BJ (cell line): ENCODE measurements around the gene RELL1. TPM values are rescaled to one million over a fixed set of nuclear protein-coding genes. Genes with fewer than 3 reads are reported as not detected.

Experiments used
- CTCF ChIA-PET: fragments of 350-600 bp; formaldehyde crosslinking; extraction: SDS; loops from one replicate; lab custom pipeline; 2021; ENCODE audit warnings: antibody characterized with exemption, inconsistent platforms; lab: Yijun Ruan, JAX
- POLR2A ChIA-PET: fragments of 300-600 bp; sonication (Branson Sonifier 250); formaldehyde crosslinking; extraction: SDS; loops from one replicate; lab custom pipeline; 2021; ENCODE audit warnings: antibody characterized with exemption; lab: Charles Lee
- DNase-seq: peaks from one replicate; pipeline ENCODE4 v3.0.0-alpha.2; 2011; ENCODE audit warnings: low read depth
- H3K27me3 ChIP-seq: 2 replicates; pipeline ENCODE4 v1.6.0; 2011; ENCODE audit warnings: low read length; ENCODE audit not compliant: control insufficient read depth, insufficient read depth
- H3K36me3 ChIP-seq: 2 replicates; pipeline ENCODE4 v1.5.1; 2011; ENCODE audit warnings: low read length; ENCODE audit not compliant: control insufficient read depth, insufficient read depth
- H3K4me3 ChIP-seq: 2 replicates; pipeline ENCODE4 v1.5.1; 2011; ENCODE audit warnings: low read depth, mild to moderate bottlenecking, control low read depth, low read length
- polyA plus RNA-seq: library from polyadenylated mRNA; depleted of rRNA; stranded (reverse); fragments of >200 nt; gene quantifications from 2 replicates; pipeline ENCODE4 v1.2.3, GENCODE V29; 2011
- TF ChIP-seq, protein P1 (sequence below): IDR thresholded peaks from 2 replicates; pipeline ENCODE4 v1.5.1; 2011; ENCODE audit warnings: low read depth, mild to moderate bottlenecking, control low read depth, inconsistent platforms, low read length, moderate library complexity; ENCODE audit not compliant: insufficient read depth

Gene RELL1
- polyA plus RNA-seq, 1 experiment: 6.5 TPM

DNA sequence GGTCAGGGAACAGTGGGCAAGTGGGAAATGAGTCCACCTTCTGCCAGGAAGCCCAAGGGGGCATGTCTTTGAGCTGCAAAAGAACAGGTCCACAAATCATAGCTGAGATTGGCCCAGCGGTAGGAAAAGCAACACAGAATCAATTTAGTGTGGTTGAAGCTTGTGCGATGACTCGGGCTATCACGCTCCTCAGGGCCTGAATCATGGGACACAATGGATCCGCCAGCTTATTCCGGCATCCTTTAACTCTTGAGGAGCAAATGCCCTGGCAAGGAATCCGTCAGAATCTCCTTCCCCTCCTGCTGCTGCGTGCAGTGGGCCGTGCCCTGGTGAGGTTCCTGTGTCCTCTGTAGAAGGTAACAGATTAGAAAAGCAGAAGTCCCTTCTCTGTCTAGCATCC lies 98.0 kb downstream of the RELL1 start:
- Histone ChIP-seq H3K36me3 (no peaks in the 10 kb centered on the region), H3K4me3 (no peak overlapping the region), H3K27me3 (no peaks in the 10 kb centered on the region)
- ChIA-PET POLR2A (no interaction called here), CTCF (interaction anchor here (0.8 to 1.2 kb wide), 2 partner anchors 14 to 21 kb away, joined by 3 read pairs; no protein-coding TSS in a partner anchor)
- TF ChIP-seq, protein P1, sequence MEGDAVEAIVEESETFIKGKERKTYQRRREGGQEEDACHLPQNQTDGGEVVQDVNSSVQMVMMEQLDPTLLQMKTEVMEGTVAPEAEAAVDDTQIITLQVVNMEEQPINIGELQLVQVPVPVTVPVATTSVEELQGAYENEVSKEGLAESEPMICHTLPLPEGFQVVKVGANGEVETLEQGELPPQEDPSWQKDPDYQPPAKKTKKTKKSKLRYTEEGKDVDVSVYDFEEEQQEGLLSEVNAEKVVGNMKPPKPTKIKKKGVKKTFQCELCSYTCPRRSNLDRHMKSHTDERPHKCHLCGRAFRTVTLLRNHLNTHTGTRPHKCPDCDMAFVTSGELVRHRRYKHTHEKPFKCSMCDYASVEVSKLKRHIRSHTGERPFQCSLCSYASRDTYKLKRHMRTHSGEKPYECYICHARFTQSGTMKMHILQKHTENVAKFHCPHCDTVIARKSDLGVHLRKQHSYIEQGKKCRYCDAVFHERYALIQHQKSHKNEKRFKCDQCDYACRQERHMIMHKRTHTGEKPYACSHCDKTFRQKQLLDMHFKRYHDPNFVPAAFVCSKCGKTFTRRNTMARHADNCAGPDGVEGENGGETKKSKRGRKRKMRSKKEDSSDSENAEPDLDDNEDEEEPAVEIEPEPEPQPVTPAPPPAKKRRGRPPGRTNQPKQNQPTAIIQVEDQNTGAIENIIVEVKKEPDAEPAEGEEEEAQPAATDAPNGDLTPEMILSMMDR: no peak
- no peak for DNase-seq

DNA sequence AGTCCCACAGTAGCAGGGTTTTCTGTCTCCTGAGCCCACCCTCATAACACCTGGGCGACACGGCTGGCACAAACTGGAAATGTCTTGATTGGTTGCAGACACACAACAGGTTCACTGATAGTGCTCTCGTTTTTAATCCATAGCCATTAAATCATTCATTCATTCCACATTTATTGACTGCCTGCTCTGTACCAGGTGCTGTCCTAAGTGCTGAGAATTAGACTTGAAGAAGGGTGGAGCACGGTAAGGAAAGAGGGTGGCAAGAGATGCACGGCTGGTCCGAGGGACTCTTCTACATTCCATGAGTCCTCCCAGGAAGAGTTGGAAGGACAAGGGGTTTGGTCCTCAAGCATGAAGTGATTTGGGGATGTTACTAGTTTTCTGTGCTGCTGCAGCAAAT lies 100.0 kb downstream of the RELL1 start:
- POLR2A ChIA-PET: no interaction called here
- Histone ChIP-seq H3K4me3 (no peak overlapping the region), H3K36me3 (no peaks in the 10 kb centered on the region), H3K27me3 (no peaks in the 10 kb centered on the region)
- TF ChIP-seq, protein P1: no peak
- CTCF ChIA-PET: no interaction called here
- no peak for DNase-seq

DNA sequence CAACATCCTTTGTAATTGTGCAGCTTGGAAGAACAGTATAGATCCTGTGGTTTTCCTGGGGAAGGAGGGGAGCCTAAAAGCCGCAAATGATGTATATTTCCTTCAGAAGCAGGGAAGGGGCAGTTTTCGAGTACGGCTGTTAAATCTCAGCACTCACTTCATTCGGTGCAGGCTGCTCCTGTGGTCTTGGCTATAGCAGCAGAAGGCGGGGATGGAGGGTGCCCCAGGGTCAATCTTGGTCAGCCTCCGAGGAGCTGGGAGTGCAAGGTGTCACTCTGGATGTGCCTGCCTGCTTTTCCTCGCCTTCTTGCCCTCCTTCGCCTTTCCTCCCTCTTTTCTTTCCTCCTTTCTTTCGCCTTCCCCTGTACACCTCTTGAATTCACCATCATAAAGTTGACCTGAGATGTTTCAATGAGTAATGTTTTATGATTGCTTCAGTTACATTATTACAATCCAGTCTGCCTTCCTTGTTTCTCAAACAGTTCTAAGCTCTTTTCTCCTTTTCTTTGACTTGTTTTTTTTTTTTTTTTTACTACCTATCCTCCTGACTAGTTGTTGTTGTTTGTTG lies 101.6 kb downstream of the RELL1 start:
- ChIA-PET POLR2A (no interaction called here), CTCF (interaction anchor here (1.3 kb wide), 1 partner anchor 18 kb away, joined by 5 read pairs; no protein-coding TSS in a partner anchor)
- Histone ChIP-seq H3K27me3 (no peaks in the 10 kb centered on the region), H3K4me3 (no peak overlapping the region), H3K36me3 (no peaks in the 10 kb centered on the region)
- TF ChIP-seq, protein P1: no peak
- DNase-seq: no peak

DNA sequence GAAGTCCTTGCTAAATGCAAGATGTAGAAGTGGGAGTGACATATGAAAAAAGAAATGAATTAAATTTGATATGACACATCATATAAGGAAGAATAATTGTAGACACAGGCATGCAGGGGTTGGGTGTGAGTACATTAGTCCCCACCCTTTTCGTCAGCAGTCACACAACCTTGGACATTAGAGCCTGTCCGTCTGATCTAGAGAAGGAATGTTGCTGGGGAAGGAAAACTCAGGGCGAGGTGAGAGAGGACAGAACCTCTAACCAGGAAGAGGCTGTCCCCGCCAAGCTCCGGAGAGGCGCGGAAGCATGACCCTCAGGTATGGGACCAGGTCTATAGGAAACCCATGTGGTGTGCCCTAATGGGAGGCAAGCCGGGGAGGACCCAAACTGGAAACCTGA lies 102.1 kb downstream of the RELL1 start:
- POLR2A ChIA-PET: no interaction called here
- Histone ChIP-seq H3K4me3 (no peak overlapping the region), H3K27me3 (no peaks in the 10 kb centered on the region), H3K36me3 (no peaks in the 10 kb centered on the region)
- CTCF ChIA-PET: interaction anchor here (1.3 kb wide), 1 partner anchor 19 kb away, joined by 5 read pairs; no protein-coding TSS in a partner anchor
- TF ChIP-seq, protein P1: no peak
- no peak for DNase-seq

DNA sequence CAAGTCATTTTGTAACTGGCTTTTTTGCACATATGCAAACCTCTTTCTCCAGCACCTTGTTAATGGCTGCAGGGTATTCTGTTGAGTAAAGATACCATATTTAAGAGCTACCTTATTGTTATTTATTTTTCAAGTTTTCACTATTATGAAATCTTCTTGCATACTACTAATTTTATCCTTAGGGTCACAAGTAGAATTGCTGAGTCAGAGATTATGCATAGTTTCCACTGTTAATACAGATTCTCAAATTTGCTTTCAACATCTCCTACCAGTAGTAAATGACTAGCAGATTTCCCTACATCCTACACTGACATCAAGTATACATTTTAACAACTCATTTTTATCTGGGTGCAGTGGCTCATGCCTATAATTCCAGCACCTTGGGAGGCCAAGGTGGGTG lies 112.6 kb downstream of the RELL1 start:
- ChIA-PET CTCF (no interaction called here), POLR2A (no interaction called here)
- TF ChIP-seq, protein P1: no peak
- Histone ChIP-seq H3K4me3 (no peak overlapping the region), H3K27me3 (no peaks in the 10 kb centered on the region), H3K36me3 (no peaks in the 10 kb centered on the region)
- DNase-seq: no peak
